Ishikawa (cell line): Measurements from ENCODE around the gene OR5B17.

Experiments
- CEBPB ChIP-seq: IDR thresholded peaks from 2 replicates; pipeline ENCODE4 v1.6.1; 2012
- CREB1 ChIP-seq: IDR thresholded peaks from 2 replicates; pipeline ENCODE4 v1.6.1; 2012; ENCODE audit warnings: low read depth
- EGR1 ChIP-seq: IDR thresholded peaks from 2 replicates; pipeline ENCODE4 v1.6.1; 2012
- EP300 ChIP-seq: IDR thresholded peaks from 2 replicates; pipeline ENCODE4 v1.6.1; 2012; ENCODE audit warnings: borderline replicate concordance
- FOXM1 ChIP-seq: IDR thresholded peaks from 2 replicates; pipeline ENCODE4 v1.6.1; 2012; ENCODE audit warnings: low read depth, borderline replicate concordance
- MAX ChIP-seq: IDR thresholded peaks from 2 replicates; pipeline ENCODE4 v1.6.1; 2012
- NFIC ChIP-seq: IDR thresholded peaks from 2 replicates; pipeline ENCODE4 v1.6.1; 2012
- RAD21 ChIP-seq: IDR thresholded peaks from 2 replicates; pipeline ENCODE4 v1.6.1; 2012; ENCODE audit warnings: low read depth
- REST ChIP-seq: IDR thresholded peaks from 2 replicates; pipeline ENCODE4 v1.6.1; 2012; ENCODE audit warnings: low read depth, mild to moderate bottlenecking
- TAF1 ChIP-seq: IDR thresholded peaks from 2 replicates; pipeline ENCODE4 v1.6.1; 2012; ENCODE audit warnings: low read depth, mild to moderate bottlenecking
- TCF12 ChIP-seq: IDR thresholded peaks from 2 replicates; pipeline ENCODE4 v1.6.1; 2012; ENCODE audit warnings: low read depth
- TEAD4 ChIP-seq: IDR thresholded peaks from 2 replicates; pipeline ENCODE4 v1.6.1; 2012
- USF1 ChIP-seq: IDR thresholded peaks from 2 replicates; pipeline ENCODE4 v1.6.1; 2012
- YY1 ChIP-seq: IDR thresholded peaks from 2 replicates; pipeline ENCODE4 v1.6.1; 2012; ENCODE audit warnings: low read depth
- ZBTB7A ChIP-seq: IDR thresholded peaks from 2 replicates; pipeline ENCODE4 v1.6.1; 2012; ENCODE audit warnings: low read depth

The OR5B17 gene

GRCh38 chr11:58358969-58359368 lies at the start of gene OR5B17:
Gene OR5B17, minus strand, starts transcription at chr11:58359069. Its CDS starts 0 bp downstream, at chr11:58359069.
- TF ChIP-seq ZBTB7A (no peak), CEBPB (no peak), NFIC (no peak), CREB1 (no peak), EGR1 (no peak), FOXM1 (no peak), TEAD4 (no peak), YY1 (no peak), EP300 (no peak)

- TF ChIP-seq ZBTB7A (no peak), YY1 (no peak), RAD21 (no peak), TEAD4 (no peak), CEBPB (no peak), FOXM1 (no peak), EGR1 (no peak), NFIC (no peak), TAF1 (no peak), USF1 (no peak), REST (no peak), CREB1 (no peak), TCF12 (no peak), EP300 (no peak), MAX (no peak)
Observed at GRCh38 chr11:58406774-58407173, 47.9 kb upstream of the OR5B17 start, which contains the start of gene OR5B3. Gene OR5B3, minus strand, starts transcription at chr11:58406874. Its CDS starts 3,465 bp downstream, at chr11:58403409.

- no peak for TF ChIP-seq YY1
- TF ChIP-seq EGR1, result no peak
- no peak for TF ChIP-seq REST
- TF ChIP-seq USF1, result no peak
- TF ChIP-seq ZBTB7A, result no peak
- TF ChIP-seq NFIC, result no peak
- TF ChIP-seq CREB1, result no peak
- no peak for TF ChIP-seq TCF12
- TF ChIP-seq RAD21, result no peak
- TF ChIP-seq CEBPB, result no peak
- TF ChIP-seq FOXM1, result no peak
- TF ChIP-seq TAF1, result no peak
- TF ChIP-seq TEAD4, result no peak
- no peak for TF ChIP-seq MAX
Observed at GRCh38 chr11:58395581-58395980, 36.7 kb upstream of the OR5B17 start.

- no peak for TF ChIP-seq TAF1
- TF ChIP-seq MAX, result no peak
- no peak for TF ChIP-seq CREB1
- TF ChIP-seq RAD21, result no peak
- no peak for TF ChIP-seq EGR1
- TF ChIP-seq CEBPB, result no peak
- TF ChIP-seq TCF12, result no peak
- no peak for TF ChIP-seq TEAD4
- TF ChIP-seq USF1, result no peak
Observed at GRCh38 chr11:58394195-58394594, 35.3 kb upstream of the OR5B17 start.

- no peak for TF ChIP-seq CREB1
- no peak for TF ChIP-seq REST
- no peak for TF ChIP-seq YY1
- TF ChIP-seq USF1, result no peak
- no peak for TF ChIP-seq TAF1
- TF ChIP-seq EP300, result no peak
- no peak for TF ChIP-seq CEBPB
Observed at GRCh38 chr11:58392746-58393145, 33.9 kb upstream of the OR5B17 start.
